Stimulated activated CD4-positive, alpha-beta T cell treated with anti-CD3 and anti-CD28 coated beads, TNF-alpha, amount 100 ng/mL, for 48 hours (primary cell): ENCODE results near the gene FLOT2.
"Not testable (repeated sequence)": the region's sequence is repeated elsewhere in the genome, so short reads cannot be mapped to it uniquely, and the experiment has no call there.

Experiments used
- DNase-seq, 3 donors: peaks; one replicate each; pipeline ENCODE4 v3.0.0-alpha.2; 2020; ENCODE audit warnings: low read depth in 3 of 3

Gene FLOT2

DNA sequence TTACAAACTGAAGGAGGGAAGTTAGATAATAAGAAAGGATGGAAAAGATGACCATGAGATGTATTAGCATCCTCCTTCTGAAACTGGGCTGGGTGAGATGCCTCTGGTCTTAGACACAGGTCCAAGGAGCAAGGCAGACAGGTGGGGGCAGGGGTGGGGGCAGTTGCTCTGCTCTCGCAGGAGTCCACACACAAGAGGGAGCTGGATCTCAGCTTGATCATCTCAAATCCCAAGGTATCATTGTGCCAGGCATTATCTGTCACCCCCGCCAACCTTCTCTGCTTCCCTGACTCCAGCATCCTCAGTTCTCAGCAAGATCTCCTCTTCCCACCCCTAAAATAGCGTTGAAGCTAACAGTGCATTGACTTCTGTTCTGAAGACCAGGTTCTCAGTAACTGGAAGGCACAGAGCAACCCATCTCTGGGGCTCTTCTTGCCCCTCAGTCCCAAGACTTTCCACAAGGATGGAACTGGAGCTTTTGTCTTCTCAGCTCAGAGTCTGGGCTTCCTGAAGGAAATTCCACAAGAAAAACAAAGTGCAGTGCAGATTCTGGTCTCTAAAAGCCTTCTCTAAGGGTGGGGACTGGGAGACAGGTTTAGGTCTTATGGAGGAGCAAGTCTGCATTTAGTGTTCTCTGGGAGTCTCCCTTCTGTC, 1.6 kb downstream of the FLOT2 start:
- DNase-seq = no peak

GRCh38 chr17:28893248-28894183, 4.0 kb downstream of the FLOT2 start:
- not testable (repeated sequence) for DNase-seq

GRCh38 chr17:28892024-28892423, 5.5 kb downstream of the FLOT2 start:
- DNase-seq = no peak

DNA sequence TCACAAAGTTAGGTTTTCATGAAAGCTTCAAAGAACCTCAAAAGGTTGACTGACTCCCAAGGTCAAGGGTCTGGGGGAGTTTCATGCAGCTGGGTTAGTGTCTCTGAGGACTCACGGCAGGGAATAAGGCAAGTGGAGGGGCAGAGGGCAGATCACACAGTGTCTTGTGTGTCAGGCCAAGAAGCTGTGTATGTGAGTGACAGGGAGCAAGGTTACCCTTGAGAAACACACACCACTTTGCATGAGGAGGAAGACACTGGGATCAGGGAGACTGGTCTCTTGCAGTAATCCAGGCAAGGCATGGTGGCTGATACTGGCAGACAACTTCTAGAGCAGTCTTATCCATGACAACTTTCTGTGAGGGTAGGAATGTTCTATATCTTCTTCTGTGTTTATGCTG, 6.3 kb downstream of the FLOT2 start:
- DNase-seq = no peak

DNA sequence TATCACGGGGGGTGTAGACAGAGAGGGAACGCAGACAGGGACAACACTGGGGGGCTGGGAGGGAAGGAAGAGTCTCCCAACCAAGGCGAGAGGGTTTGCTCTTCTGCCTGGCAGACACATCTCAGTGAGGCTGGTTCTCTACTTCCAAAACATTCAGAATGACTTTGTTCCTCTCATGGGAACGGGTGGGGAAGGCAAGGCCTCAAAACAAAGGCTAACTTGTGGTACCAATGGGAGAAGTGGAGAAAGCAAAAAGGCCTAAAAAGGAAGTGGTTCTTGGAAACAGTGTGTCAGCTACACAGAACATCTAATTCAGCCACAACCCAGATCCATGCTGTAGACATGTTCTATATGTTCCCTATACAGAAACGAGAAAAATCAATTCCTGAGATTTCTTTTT, 7.5 kb downstream of the FLOT2 start:
- no peak for DNase-seq

DNA sequence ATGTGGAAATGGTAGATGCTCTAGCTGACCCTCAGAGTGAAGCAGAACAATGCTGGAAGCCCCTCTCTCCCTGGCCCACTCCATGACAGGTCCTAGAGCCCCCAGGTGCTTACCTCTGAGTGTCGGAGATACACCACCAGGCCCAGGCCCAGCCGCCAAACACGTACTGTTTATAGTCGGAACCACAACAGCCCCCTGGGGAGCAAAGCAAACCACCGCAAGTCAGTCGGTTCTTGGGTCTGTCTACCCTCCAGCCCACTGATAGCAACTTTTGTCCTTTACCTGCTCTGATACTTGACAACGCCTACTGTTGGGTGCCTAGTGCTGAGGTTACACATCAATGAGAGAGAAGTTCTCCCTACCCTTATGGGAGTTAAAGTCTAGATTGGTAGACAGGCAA, 8.7 kb downstream of the FLOT2 start:
- no peak for DNase-seq

GRCh38 chr17:28887871-28888471, 9.6 kb downstream of the FLOT2 start:
- no peak for DNase-seq

DNA sequence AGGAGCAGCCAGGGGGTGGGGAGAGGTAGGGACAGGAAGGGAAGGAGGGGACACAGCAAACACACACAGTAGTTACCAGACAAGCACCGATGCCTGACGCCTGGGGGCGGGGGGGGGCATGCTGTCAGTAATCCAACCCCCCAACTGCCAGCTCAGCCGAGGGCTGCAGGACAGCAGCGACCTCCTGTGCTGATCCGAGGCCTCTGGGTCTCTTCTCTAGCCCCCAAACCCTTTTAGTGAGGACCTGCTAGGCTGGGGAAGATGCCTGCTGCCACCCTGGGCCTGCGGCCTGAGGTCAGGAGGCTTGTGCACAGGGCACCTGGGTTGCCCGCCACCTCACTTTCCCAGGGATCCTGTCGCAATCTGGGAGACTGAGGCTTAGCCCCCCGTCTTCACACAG, 11.6 kb downstream of the FLOT2 start:
- no peak for DNase-seq

DNA sequence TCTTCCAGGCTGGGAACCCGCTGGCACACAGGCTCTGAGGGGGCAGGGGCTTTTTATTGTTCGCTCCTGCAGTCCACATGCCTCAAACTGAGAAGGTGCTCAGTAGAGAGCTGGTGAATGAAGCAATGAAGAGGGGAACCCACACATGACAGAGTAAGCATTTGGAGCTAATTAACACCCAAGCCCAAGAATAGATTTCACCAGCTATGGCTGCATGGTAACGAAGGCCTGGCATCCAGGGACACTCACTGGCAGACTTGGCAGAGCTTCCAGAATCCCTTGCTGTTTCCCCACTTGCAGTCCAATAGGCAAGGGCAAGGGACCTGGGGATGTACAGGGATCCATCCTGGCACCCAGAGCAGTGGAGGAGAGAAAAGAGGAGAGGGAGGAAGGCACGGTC, 12.2 kb downstream of the FLOT2 start:
- DNase-seq = no peak

GRCh38 chr17:28883967-28884702, 13.4 kb downstream of the FLOT2 start:
- DNase-seq = no peak

GRCh38 chr17:28882154-28882895, 15.2 kb downstream of the FLOT2 start:
- DNase-seq = no peak

- DNase-seq = no peak
These were observed 15.9 kb downstream of the FLOT2 start for GRCh38 chr17:28881533-28882056.

DNA sequence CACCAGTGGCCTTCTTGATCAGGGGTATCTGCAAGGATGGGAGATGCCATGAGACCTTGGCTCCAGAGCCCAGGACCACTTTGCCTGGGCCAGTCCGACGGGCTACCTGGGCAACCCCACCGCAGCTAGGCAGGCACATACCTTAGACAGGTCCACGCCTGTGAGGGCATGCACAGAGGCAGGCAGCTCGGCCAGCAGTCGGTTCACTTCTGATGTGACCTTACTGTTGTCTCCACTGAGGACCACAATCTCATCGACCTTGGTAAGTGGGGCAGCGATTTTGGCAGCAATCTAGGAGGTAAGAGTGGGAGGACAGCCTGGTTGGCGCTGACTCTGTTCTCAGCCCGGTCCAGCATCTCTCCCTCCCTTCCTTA, 17.0 kb downstream of the FLOT2 start:
- no peak for DNase-seq

- DNase-seq = no peak
These were observed 17.5 kb downstream of the FLOT2 start for GRCh38 chr17:28879886-28880571.

GRCh38 chr17:28878981-28879380, 18.6 kb downstream of the FLOT2 start:
- no peak for DNase-seq

DNA sequence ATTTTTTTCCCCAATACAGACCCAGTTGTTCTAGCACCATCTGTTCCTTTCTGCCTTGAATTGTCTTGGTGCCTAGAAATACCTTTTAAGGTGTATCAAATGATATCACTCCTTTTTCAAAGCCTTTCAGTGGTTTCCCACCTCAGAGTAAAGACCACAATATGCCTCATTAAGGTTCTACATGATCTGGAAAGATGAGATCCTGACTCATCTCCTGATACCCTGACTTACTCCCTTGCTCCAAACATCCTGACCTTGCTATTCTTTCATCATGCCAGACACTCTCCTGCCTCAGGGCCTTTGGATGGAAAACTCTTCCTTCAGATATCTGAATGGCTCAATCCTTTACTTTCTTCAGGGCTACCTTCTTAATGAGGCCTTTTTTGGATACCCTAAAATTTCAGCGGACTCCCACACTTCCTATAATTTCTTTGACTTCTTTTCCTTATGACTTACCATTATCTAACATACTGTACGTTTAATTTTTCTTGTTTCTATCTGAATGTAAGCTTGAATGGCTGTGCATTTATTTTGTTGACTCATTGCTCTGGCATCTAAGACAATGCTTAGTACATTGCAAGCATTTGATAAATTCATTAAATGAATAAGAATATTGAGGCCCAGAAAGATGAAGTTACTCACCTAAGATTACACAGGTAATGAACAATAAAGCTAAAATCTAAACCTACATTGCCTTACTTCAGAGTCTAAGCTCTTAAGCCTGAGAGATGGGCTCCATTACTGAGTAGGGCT, 19.2 kb downstream of the FLOT2 start:
- DNase-seq = no peak

DNA sequence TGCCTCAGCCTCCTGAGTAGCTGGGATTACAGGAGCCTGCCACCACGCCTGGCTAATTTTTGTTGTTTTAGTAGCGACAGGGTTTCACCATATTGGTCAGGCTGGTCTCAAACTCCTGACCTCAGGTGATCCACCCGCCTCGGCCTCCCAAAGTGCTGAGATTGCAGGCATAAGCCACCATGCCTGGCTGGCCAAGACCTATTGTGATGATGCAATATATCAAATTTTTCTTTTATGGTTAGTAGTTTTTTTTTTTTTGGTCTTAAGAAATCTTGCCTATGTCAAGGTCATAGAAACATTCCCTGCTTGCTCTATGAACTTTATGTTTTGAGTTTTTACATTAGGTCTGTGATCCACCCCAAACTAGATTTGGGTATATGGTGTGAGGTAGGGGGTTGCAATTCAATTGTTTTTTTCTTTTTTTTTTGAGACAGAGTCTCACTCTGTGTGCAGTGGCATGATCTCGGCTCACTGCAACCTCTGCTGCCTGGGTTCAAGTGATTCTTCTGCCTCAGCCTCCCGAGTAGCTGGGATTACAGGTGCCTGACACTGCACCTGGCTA, 20.3 kb downstream of the FLOT2 start:
- DNase-seq = not testable (repeated sequence)

- no peak for DNase-seq
These were observed 21.5 kb downstream of the FLOT2 start for GRCh38 chr17:28875848-28876550.

DNA sequence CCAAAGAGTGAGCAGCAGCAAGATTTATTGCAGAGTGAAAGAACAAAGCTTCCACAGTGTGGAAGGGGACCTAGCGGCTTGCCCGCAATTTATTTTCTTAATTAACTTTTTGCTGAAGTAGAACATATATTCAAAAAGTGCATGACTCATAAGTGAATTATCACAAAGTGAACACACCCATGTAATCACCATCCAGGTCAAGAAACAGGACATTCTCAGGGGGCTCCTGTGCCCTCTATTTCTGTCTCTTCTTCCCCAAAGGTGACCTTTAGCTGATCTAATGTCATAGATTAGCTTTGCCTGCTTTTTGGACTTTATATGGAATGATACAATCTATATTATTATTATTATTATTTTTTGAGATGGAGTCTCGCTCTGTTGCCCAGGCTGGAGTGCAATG, 22.8 kb downstream of the FLOT2 start:
- DNase-seq = no peak
